HG03045 (cell line): ENCODE data around the gene TMEM132C.

Source experiments
- ATAC-seq: cut with Tn5 transposase; IDR thresholded peaks from one replicate; pipeline ENCODE4 v1.9.1; 2021; ENCODE audit warnings: mild to moderate bottlenecking, moderate library complexity; ENCODE audit not compliant: unreplicated experiment

The TMEM132C gene

DNA sequence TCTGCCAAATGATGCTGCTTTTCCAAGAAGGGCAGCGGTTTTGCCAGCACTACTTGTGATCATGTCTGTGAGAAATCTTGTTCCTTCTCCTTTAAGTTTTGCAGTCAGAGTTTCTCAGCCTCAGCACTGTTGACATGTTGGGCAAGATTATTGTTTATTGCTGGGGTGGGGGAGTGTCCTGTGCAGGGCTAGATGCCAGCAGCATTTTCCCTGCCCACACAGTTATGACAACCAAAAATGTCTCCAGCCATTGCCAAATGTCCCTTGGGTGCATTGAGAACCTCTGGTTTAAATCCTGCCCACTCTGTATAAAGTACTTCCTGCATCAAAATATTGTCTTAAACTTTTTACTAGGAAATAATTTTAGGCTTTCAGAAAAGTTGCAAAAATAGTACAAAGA is 20.0 kb downstream of the TMEM132C start:
- ATAC-seq = no peak

DNA sequence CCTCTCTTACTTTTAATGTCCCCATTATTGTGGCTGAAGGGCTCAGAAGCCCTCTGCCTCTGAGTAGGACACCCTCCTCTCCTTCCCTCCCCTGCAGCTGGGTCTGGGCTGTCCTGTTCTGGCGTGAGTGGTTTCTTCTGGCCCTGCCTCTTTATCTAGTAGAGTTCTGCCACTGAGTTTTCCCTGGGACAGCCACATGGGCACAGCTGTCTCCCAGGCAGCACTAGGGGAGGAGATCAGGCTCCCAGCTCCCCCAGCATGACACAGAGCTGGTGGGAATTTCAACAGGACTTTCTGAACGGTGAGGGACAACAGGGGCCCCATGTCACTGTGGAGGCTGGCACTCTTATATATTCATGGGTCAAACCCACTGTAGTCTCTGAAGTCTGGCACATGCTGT is 21.4 kb downstream of the TMEM132C start:
- ATAC-seq = no peak

DNA sequence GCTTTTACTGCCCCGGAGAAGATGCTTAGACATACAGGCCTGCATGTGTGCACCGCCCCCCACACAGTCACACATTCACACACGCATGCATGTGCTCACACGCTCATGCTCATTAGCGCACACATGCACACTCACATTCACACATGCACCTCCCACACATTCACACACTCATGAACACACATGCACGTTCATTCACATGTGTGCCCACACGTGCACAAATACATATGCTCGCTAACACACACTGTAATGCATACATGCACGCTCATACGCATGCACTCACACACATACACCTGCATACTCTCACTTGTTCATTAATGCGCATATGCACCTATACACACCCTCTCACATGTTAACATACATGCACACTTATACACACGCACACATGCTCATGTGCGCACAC is 21.9 kb downstream of the TMEM132C start:
- ATAC-seq = no peak

DNA sequence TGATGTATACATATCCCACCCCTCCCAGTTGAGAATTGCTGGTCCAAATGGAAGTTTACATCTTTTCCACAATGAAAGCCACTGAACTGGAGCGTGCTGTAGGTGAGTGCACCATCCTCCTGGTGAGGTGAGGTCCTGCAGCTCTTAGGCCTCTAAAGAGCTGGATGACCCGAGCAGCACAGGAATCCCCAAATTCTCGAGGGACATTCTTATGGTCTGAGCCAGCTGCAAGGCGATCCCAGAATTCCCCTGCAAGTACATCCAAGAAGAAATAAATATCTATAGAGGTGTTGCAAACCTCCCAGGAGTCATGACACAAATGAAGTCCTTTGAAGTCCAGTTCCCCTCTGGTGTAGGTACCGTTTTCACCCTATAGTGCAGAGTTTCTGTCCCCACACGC is 24.0 kb downstream of the TMEM132C start:
- ATAC-seq = no peak

DNA sequence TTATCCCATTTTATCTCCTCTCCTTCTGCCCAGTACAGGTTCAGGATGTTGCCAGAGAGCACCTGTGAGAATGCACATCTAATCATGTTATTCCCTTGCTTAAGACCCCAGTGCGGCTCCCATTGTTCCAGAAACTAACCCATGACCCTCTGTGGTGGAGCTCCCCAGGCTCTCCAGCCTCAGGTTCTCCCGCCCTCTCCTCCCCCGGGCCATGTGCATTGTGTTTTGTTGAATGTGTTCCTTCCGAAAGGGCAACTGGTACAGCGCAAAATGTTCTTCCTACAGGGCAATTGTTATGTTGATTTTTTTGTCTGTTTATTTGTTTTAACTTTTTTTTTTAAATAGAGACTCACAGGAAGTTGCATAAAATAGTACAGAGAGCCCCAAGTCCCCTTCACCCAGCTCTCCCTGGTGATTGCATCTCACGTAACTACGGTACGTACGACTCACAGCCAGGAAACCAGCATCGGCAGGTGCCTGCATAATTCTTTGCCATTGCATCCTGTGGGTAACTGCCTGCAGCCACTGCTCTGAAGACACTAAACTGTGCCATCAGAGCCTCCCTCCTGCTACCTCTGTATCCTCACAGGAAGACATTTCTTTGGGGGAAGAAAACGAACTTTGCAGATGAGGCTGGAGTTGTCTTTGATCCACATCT is 31.2 kb downstream of the TMEM132C start:
- no peak for ATAC-seq

DNA sequence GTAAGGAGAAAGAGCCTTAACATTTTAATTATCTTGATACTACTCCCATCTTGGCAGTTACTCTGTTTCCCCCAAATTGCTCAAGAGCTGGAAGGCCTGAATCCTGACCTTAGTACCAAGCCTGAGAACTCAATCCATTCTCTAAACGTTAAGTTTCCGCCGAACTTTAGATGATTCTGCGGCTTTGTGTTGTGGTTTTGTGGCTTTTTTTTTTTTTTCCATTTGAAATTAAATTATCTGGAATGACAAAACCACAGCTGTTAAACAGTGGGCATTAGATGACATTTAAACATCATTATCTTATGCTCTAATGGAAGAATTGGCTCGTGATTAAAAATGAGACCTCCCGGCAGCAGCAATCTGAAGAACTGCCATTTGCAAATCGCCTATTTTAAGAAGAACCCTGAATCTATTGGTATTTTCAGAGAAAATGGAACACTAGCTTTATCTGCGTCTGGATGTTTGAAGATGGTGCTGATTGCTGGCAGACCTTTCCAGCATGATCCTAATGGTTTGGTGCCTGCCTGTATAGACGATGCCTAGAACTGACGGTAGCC is 38.4 kb downstream of the TMEM132C start:
- no peak for ATAC-seq

DNA sequence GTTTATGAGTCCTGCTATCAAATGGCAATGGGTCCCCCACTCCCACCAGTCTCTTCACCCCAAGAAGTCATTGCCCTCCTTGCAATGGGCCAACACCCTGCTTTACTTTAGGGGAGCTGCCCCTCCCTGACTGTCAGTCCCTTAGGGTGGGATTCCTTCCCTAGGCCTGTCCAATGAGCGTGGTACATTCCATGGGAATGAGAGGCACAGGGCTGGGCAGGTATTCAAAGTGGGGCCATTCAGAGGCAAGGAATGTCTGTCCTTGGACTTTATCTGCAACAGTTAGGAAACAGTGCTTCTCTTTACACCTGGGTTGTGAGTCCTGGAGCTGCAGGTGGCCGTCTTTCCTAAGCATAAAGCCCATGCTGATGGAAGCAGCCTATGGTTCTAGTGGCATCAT is 40.8 kb downstream of the TMEM132C start:
- ATAC-seq = no peak

DNA sequence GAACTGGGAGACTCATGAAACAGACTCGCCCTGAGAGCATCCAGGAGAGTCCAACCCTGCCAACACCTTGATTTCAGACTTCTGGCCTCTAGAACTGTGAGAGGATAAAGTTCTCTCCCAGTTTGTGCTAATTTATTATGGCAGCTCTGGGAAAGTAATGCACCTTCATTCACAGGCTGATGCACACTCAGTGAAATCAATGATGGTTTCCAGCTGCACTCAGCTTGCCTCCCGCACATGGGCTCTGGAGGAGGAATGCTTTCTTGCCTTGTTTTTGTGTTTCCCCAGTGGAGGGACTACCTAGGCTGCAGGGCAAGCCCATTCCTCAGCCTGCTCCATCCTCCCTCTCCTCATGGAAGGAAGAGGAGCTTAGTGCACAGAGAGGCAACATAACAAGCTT is 45.7 kb downstream of the TMEM132C start:
- ATAC-seq = no peak

DNA sequence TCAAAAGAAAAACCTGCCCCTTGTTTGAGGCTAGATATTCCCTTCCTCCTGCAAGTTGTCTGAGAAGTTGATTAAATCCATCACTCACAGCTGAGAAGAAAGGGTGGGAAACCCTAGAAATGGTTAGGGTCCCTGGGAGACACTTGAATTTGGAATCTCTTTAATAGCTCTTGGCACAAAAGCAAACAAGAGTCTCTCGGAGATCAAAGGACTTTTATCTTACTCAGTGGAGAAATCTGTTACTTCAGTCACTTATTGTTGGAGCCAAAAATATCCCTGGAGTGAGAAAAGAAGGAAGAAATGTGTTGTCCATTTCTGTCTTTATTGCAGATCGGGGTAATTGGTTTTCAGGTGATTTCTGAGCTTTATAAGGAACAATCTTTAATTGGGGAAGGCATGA is 47.0 kb downstream of the TMEM132C start:
- no peak for ATAC-seq

DNA sequence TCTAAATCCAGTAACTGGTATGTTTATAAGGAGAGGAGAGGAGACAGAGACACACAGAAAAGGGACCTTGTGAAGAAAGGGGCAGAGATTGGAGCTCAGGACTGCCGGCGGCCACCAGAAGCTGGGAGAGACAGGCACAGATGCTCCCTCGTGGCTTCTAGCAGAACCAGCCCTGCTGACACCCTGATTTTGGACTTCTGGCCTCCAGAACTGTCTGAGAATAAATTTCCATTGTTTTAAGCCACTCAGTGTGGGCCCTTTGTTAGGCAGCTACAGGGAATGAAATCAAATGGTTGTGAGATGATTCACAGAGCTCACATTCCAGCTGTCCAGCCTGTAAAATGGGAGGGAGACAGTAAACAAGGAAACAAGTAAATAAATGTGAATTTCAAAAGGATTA is 47.6 kb downstream of the TMEM132C start:
- no peak for ATAC-seq

DNA sequence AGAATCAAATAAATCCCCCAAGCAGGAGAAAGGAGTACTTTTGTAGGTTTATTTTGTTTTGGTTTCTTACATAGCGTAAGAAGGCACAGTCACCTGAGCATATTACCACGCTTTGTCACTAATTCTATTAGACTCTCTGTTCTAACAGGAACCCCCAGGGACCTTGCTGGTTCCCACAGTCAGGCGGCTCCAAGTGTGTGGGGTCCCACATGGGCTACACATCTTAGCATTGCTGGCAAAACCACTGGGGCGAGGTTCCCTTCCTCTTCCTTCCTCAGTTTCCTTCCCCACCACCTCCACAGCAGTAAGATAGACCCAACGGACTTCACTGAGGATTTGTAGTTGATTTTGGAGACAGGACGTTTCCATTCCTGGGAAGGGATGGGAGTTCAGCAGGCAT is 49.1 kb downstream of the TMEM132C start:
- ATAC-seq = no peak

DNA sequence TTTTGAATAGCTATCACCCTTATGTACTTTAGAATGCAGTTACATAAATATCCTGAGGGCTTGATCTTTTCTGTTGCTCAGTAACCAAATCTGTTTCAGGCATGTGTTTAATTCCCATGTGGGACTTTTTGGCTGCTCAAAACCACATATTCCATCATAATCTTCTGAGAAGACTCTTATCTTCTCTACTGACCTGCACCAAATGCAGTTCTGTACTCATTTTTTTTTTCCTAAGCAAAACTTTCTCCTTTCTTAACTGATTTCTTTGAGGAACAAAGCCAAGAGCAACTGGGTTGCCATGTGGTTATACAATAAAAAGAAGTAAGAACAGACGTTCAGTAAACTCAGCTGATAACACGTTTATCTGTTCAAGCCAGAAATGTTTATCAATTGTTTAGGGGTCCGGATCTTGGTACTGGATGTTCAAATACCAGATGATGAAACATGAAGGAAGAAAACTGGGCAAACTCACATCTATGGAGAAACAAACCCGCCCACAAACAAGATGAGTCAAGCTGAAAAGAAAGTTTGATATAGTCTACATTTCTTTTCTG is 50.1 kb downstream of the TMEM132C start:
- no peak for ATAC-seq

DNA sequence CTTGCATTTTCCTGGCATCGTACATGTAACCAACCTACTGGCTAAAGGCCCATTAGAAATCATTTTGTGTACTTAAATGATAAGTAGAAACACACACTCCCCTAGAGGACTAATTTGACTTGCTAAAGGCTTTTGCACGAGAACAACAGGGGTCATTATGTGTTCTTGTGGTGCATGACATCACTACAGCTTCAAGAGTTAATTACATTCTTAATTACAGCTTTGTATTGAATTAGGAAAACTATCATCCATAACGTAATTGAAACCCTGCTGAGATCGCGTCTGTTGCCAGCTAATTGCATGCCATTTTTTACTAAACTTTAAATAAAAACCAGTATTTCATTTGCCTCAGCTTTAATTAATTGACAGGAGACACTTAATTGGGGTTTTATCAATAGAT is 51.4 kb downstream of the TMEM132C start:
- no peak for ATAC-seq

DNA sequence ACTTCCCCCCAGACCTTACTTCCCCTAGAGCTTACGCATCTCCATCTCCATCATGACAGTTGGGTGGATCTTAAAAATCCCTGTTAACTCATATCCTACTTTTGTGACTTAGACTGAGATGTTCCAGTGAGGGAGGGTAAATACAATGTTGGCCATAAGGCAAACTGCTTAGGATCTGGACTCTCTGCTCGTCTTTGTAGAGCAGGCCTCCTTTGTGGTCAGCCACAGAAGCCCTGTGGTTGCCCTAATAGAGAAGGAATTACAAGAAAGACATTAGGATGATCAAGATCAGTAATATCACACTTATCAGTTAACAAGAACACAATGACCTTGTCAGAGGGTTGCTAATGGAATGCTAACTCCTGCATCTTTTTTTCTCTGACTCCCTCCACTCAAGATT is 52.0 kb downstream of the TMEM132C start:
- ATAC-seq = no peak

DNA sequence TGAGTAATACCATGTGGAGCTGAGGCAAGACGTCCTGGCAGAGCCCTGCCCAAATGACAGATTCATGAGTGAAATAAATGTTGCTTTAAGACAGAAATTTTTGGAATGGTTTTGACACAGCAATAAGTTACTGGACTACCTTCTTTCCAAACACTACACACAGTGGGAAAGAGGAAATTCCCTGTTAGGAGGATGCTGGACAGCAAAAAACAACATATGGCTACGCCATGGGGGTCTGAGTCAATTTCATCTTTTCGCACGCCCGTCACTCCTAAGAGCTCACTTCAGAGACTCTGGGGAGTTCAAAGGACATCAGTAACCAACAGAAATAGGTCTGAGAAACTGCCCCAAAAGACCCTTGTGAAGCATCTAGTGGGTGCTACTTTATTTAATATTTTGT is 55.4 kb downstream of the TMEM132C start:
- ATAC-seq = no peak

DNA sequence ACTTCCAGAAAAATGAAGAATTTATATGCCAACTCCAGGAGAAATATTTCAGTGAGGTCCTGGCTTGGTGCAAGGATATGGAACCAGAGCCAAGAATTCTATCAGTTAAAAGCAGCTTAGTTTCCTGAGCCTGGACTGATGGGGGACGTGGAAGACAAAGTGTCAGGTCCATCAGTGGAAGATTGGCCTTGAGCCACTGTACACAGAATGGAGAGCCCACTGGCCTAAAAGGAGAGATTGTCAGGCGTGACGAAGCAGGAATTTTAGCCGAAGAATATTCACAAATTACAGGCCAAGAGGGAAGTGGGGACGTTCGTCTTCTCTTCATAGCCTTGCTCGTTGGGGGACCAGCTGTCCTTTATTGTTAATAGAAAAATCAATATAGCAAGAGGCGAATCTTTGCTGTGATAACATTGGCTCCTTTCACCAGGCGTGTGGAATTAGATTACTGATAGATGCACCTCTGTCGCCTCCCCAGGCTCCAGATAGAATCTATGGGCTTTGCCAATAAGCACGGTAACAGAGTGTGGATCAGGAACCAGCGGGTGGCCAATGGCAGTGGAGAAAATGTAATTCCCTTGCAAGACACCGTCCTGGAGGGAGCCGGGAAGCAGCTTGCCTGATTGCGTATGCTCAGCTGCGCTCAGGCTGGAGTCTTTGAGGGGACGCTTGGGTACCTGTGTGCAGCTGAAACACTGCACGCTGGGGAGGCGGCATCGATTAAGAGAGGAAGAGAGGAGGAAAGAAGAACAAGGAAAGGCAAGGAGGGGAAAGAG is 56.4 kb downstream of the TMEM132C start:
- ATAC-seq = no peak

DNA sequence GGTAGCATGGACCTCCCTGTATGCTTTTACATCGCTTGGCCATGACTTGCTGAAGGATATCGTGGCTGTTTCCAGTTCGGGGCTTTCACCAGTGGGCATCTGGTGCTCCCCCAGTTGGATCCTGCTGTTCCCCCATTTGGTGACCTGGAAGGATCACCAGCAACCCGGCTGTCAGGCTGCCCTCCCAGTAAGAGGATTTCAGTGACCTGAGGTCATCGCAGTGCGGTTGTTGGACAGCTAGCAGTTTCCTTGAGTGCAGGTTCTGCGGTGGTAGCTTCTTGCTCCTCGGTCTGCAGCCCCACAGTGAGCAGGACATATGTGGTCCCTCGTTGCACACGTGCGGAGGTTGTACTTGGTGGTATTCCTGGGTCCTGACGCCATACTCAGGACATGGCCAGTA is 58.7 kb downstream of the TMEM132C start:
- no peak for ATAC-seq

DNA sequence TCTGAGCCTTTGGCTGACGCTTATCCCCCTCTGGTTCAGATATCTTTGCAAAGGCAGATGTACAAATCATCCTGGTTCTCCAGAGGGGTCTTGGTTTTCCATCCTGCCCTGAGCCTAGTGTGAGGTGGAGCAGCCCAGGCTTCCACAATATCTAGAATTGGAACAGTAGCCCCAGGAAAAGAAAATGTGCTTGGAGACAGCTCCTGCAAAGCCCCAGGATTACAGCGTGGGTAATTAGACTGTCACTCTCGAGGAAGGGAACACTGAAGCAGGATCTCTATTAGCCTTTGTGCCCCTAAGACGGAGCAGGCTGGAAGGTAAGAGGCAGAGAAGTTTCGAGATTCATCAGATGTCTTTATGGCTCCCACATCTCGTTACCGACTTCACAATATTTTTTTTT is 59.4 kb downstream of the TMEM132C start:
- ATAC-seq = no peak

DNA sequence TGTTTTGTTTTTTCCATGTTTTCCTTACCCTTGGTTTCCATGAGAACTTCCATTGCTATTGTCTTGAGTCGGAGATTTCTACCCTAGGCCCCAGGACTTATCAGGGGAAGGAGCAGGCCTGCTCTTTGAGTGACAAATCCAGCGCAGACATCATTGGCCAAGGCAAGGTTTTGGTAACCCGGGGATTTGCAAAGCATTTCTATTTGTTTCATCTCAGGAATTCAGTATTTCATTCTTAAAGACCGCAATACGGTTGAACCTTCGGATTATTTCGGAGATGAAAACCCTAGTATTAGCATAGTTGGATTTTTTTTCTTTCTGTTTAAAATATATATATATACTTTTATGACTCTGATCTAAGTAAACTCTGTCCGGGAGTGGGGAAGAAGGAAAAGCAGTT is 62.0 kb downstream of the TMEM132C start:
- no peak for ATAC-seq

DNA sequence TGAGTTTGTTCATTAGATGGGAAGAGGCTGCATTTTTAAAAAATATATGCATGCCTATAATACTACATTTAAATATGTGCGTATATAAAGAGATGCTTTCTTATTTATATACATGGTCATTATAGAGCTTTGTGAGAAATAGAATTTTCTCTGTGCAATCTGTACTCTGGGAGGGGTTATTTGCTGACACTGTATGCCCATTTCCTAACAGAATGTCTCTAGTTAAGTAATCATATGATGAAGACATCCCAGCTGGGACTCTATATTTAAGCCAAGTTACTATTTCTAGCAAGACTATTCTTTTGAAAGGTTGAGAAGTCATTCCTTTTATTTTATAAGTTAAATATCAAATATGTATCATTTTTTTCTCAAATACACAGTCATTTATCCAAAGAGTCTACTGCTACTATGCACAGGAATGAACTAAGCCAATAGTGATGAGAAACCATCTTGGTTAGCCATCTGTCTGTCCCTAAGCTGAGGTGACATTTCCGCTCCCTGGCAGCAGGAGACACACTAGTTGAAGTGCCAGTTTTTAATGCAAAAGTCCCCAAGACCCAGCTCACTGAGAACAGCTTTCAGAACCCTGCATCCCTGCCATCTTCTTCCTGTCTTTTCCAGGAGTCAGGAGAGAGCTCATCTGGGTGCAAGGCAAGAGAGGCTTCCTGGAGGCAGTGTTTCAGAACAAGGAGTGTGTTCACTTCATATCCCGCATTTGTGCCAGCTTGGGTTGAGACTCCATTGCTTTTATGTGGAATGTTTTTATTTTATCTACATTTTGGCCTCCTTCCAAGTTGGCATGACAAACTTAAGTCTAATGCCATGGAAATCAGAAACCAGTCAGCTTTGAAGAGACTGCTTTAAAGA is 69.5 kb downstream of the TMEM132C start:
- no peak for ATAC-seq

DNA sequence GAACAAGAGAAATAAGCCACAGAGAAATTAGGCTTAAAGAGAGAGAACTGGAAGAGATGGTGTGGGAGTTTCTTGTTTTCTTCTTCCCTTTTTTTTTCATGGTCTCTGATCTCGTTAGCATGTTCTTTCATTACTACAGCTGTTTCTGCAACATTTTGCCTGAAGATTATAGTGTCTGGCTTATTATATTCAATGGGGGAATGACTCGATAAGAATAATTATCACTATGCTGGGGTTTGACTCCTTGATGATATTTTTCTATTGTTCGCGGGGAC is 70.0 kb downstream of the TMEM132C start:
- no peak for ATAC-seq
